Heart left ventricle (tissue), 13 donors: ENCODE results near the gene TRMT10C.

ENCODE experiments used
- POLR2A ChIP-seq, 2 donors: fragments of 450-650 bp; IDR thresholded peaks; one replicate each; pipeline ENCODE4 v1.6.1; 2017; ENCODE audit warnings: antibody characterized with exemption in 2 of 2, mild to moderate bottlenecking in 2 of 2, moderate library complexity in 2 of 2
- TF ChIP-seq, protein P1 (sequence below), 12 donors: fragments of 200-600 bp; sonication (generic) in 4 of 12; IDR thresholded peaks; one replicate each; pipeline versions ENCODE4 v1.5.0 to v1.8.0; 2018 to 2022; ENCODE audit warnings: antibody characterized with exemption in 12 of 12, mild to moderate bottlenecking in 5 of 12
- donor health status: ischemic (EF 13 %, LVEDD 7.1; RV severe dilation, severe dysfunction).
- donor health status: DM: no; HTN: yes; CAD: no.
- donor health status: DM: no; HTN: no; CAD: no.
- donor health status: ischemic (EF 25% LVEDD 6.9; RV normal size, moderate dysfunction).
- donor health status: ischemic (EF 25% LVEDD 5.7; RV mildly dilated, moderate dysfunction).
- donor health status: ischemic (EF 35%, LVEDD 5.7; RV mildly dilated, moderate dysfunction).
- donor health status: nonischemic (EF 11% LVEDD 7.7; RV severe dilation, severe dysfunction).
- donor health status: DM: yes; HTN: yes; CAD: no.
- donor health status: PGD.
- donor health status: ischemic (EF 29% LVEDD 5.4; RV normal size, mild dysfunction).
- donor health status: nonischemic (EF 23%, LVEDD 6.1; RV moderate dilation, normal function).

DNA sequence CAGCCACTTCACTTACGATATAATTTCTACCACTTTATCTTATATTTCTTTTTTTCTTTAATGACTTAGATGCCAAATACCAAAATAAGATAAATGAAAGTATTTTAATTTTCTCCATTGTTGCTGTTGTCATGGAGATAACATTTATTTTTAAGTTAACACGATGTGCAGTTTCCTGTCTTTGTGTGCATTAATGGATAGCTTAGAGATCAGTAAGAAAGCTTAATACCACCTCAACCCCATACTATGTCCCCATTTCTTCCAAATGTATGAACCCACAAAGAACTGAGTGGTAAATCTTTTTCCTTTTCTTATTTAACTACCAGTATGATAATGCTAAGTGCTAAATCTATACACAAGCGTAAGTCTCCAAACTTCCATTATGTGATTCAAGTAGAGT, 29.4 kb downstream of the TRMT10C start:
- TF ChIP-seq, protein P1, sequence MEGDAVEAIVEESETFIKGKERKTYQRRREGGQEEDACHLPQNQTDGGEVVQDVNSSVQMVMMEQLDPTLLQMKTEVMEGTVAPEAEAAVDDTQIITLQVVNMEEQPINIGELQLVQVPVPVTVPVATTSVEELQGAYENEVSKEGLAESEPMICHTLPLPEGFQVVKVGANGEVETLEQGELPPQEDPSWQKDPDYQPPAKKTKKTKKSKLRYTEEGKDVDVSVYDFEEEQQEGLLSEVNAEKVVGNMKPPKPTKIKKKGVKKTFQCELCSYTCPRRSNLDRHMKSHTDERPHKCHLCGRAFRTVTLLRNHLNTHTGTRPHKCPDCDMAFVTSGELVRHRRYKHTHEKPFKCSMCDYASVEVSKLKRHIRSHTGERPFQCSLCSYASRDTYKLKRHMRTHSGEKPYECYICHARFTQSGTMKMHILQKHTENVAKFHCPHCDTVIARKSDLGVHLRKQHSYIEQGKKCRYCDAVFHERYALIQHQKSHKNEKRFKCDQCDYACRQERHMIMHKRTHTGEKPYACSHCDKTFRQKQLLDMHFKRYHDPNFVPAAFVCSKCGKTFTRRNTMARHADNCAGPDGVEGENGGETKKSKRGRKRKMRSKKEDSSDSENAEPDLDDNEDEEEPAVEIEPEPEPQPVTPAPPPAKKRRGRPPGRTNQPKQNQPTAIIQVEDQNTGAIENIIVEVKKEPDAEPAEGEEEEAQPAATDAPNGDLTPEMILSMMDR (IDR thresholded peaks at IDR 0.05), result no peak
- TF ChIP-seq POLR2A (IDR thresholded peaks at IDR 0.05), result no peak
